DMS79 treated with DMSO at 0.1 percent for 48 hours (cell line): ENCODE results near the gene TMEM106C.

ENCODE experiments used
- DNase-seq: peaks from one replicate; lab custom pipeline; 2025; lab: John Stamatoyannopoulos, UW

TMEM106C gene

DNA sequence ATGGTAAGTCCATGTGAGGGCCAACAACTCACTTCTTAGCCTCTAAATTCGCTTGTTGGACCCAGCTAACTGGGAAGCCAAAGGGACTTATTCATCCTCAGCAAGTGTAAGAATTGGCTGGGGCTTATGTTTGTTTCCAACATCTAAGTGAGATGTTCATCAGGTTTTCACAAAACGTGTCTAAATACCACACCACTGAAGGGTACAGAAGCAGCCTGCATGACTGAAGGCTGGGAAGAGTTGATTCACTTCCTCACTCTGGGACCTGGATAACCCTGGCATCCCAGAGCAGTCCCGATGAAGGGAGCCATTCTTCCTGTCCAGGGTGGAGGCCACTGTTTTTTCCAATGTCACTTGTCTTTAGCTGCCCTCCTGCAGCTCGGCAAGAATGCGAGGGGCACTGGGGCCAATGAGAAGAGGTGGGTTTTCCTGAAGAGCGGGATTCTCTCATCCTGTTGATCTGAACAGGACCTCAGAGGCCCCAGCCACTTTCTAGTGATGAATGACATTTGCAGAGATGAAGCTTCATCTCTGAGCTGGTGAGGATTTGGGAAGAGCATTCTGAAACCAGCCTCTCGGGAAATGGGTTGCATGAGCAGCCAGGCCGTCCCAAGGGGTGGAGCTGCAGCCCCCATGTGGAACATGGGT is 53.1 kb downstream of the TMEM106C start:
- no peak for DNase-seq

DNA sequence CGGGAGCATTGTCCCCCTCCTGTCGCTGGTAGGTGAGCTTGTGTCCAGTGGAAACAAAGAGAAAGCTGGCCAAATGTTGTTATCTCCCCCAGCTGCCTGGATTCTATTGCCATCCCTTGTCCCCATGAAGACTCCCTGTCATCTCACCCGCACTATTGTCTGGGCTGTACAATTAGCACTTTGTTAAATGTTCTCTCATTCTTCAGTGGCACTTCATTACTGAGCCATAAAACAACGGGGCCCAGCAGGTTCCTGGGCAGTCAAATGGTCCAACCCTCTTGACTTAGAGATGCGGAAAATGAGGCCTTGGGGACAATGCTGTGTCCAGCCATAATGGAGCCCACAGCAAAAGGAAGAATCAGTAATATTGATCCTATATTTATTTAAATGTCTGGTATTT is 54.1 kb downstream of the TMEM106C start:
- DNase-seq = no peak

DNA sequence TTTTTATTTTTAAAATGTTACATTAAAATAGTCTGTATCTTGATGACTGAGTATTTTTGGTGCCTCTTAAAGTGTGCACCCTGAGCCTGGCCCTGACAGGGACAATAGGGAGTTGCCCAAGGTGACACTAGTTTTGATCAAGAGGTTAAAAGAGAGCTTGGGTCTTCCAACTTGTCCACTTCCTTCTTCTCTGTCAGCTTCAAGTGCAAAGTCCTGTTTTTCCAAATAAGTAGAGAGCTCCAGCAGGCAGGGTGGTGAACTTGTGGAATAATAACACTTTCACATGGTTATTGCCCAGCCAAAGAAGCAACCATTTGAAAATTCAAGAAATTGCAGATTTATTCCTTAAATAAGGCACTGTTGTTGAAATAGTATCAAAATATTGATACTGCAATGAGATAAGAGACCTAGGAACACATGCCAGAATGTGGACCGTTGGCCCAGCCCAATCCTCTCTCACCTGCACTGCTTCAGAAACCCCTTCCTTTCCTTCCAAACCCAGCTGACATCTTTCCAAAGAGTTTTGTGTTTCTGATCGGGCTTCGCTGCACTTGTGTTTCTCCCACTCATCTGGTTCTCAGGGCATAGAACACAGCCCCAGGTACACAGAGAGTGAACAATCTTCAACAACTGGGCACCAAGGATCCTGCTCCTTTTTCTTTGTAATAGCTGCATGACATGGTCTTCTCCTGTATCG is 54.7 kb downstream of the TMEM106C start:
- DNase-seq = no peak
